ENCODE measurements around the gene SCNM1.

- TF ChIP-seq, protein P1, sequence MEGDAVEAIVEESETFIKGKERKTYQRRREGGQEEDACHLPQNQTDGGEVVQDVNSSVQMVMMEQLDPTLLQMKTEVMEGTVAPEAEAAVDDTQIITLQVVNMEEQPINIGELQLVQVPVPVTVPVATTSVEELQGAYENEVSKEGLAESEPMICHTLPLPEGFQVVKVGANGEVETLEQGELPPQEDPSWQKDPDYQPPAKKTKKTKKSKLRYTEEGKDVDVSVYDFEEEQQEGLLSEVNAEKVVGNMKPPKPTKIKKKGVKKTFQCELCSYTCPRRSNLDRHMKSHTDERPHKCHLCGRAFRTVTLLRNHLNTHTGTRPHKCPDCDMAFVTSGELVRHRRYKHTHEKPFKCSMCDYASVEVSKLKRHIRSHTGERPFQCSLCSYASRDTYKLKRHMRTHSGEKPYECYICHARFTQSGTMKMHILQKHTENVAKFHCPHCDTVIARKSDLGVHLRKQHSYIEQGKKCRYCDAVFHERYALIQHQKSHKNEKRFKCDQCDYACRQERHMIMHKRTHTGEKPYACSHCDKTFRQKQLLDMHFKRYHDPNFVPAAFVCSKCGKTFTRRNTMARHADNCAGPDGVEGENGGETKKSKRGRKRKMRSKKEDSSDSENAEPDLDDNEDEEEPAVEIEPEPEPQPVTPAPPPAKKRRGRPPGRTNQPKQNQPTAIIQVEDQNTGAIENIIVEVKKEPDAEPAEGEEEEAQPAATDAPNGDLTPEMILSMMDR (conservative IDR thresholded peaks at IDR 0.05; ENCODE audit: low read depth in 2 of 2), result no peak
- TF ChIP-seq POLR2AphosphoS5 (IDR thresholded peaks at IDR 0.05; ENCODE audit: low read depth) (no peak), NANOG (IDR thresholded peaks at IDR 0.05; ENCODE audit: borderline replicate concordance) (no peak), JUNB (IDR thresholded peaks at IDR 0.05; ENCODE audit: unreplicated experiment) (no peak), CREB1 (CRISPR knock-in tag; IDR thresholded peaks at IDR 0.05; ENCODE audit: low read depth) (no peak), REST (IDR thresholded peaks at IDR 0.05; ENCODE audit: unreplicated experiment) (no peak), EZH2 (IDR thresholded peaks at IDR 0.05; ENCODE audit: low read depth, unreplicated experiment) (no peak), ETS1 (IDR thresholded peaks at IDR 0.05) (no peak), ZNF331 (CRISPR knock-in tag; IDR thresholded peaks at IDR 0.05; ENCODE audit: low read depth) (no peak), ZNF114 (CRISPR knock-in tag; IDR thresholded peaks at IDR 0.05) (no peak), ZNF462 (CRISPR knock-in tag; IDR thresholded peaks at IDR 0.05) (no peak)
Observed at GRCh38 chr1:151167116-151167515, 1.2 kb downstream of the SCNM1 start.

Measured in GM23338 (cell line).